Measurements from ENCODE around the gene MTHFD1L.
"Not testable (repeated sequence)": the region's sequence is repeated elsewhere in the genome, so short reads cannot be mapped to it uniquely, and the experiment has no call there.

DNA sequence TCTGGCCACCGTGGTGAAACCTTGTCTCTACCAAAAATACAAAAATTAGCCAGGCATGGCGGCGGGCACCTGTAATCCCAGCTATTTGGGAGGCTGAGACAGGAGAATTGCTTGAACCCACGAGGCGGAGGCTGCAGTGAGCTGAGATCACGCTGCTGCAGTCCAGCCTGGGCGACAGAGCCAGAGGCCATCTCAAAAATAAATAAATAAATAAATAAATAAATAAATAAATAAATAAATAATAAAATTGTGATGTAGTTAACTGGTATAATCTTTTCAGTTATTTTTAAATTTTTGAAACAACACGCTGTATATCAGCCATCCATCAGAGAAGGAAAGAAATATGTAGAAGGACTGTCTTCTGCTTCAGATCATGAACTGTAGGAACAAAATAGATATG lies 221.6 kb downstream of the MTHFD1L start:
- TF ChIP-seq KDM5A (IDR thresholded peaks at IDR 0.05; ENCODE audit: low read length); BRCA1 (IDR thresholded peaks at IDR 0.05; ENCODE audit: low read depth, low read length); POLR2AphosphoS5 (IDR thresholded peaks at IDR 0.05; ENCODE audit: low read depth, low read length); RAD21 (IDR thresholded peaks at IDR 0.05 in 1 of 2, conservative IDR thresholded peaks at IDR 0.05 in 1 of 2; ENCODE audit: low read depth in 2 of 2, low read length in 2 of 2); HDAC2 (IDR thresholded peaks at IDR 0.05; ENCODE audit: borderline replicate concordance in 1 of 2, low read depth in 2 of 2, low read length in 2 of 2); CTCF (IDR thresholded peaks at IDR 0.05; ENCODE audit: control extremely low read depth in 1 of 3, insufficient read depth in 1 of 3, low read depth in 1 of 3, low read length in 3 of 3); POU5F1 (IDR thresholded peaks at IDR 0.05; ENCODE audit: low read depth, low read length); POLR2A (IDR thresholded peaks at IDR 0.05; ENCODE audit: control extremely low read depth in 1 of 2, low read depth in 2 of 2, low read length in 2 of 2); USF2 (IDR thresholded peaks at IDR 0.05; ENCODE audit: low read length); NRF1 (IDR thresholded peaks at IDR 0.05; ENCODE audit: low read depth, low read length); YY1 (IDR thresholded peaks at IDR 0.05; ENCODE audit: low read depth, low read length); MAFK (IDR thresholded peaks at IDR 0.05; ENCODE audit: low read depth, low read length); FOSL1 (IDR thresholded peaks at IDR 0.05; ENCODE audit: insufficient read depth, low read depth, low read length); CHD2 (IDR thresholded peaks at IDR 0.05; ENCODE audit: low read length): not testable (repeated sequence)

Data from H1 (cell line).